Spleen (tissue), 11 donors: ENCODE data around the gene CACNB2. TPM values are rescaled to one million over a fixed set of nuclear protein-coding genes. Genes with fewer than 3 reads are reported as not detected.

ENCODE experiments used
- DNase-seq: peaks from one replicate; pipeline ENCODE4 v3.0.0-alpha.2; 2020
- H3K27ac ChIP-seq, 8 donors: fragments of 200-600 bp; sonication (generic) in 7 of 8; 1 replicate in 4 of 8; 2 replicates in 4 of 8; pipeline versions ENCODE4 v1.5.0 to v1.8.0; 2016 to 2021; ENCODE audit warnings: inconsistent platforms in 4 of 8, mild to moderate bottlenecking in 4 of 8, moderate library complexity in 1 of 8
- H3K27me3 ChIP-seq, 7 donors: fragments of 200-600 bp; sonication (generic) in 6 of 7; replicated peaks in 1 of 7; 1 replicate in 4 of 7; 2 replicates in 3 of 7; pipeline versions ENCODE4 v1.5.0 to v1.8.0; 2016 to 2021; ENCODE audit warnings: inconsistent platforms in 3 of 7, mild to moderate bottlenecking in 1 of 7
- H3K36me3 ChIP-seq, 6 donors: fragments of 200-600 bp; sonication (generic) in 5 of 6; 1 replicate in 4 of 6; 2 replicates in 2 of 6; pipeline versions ENCODE4 v1.5.0 to v1.8.0; 2016 to 2021; ENCODE audit warnings: inconsistent platforms in 2 of 6
- H3K4me1 ChIP-seq, 6 donors: fragments of 200-600 bp; sonication (generic) in 5 of 6; 1 replicate in 3 of 6; 2 replicates in 3 of 6; pipeline versions ENCODE4 v1.5.0 to v1.8.0; 2016 to 2021; ENCODE audit warnings: inconsistent platforms in 3 of 6
- H3K4me3 ChIP-seq, 8 donors: fragments of 200-600 bp; sonication (generic) in 7 of 8; 1 replicate in 4 of 8; 2 replicates in 4 of 8; pipeline versions ENCODE4 v1.5.0 to v1.8.0; 2016 to 2021; ENCODE audit warnings: inconsistent platforms in 4 of 8, mild to moderate bottlenecking in 4 of 8, moderate library complexity in 2 of 8
- H3K9me3 ChIP-seq, 8 donors: fragments of 200-600 bp; sonication (generic) in 7 of 8; 1 replicate in 4 of 8; 2 replicates in 4 of 8; pipeline versions ENCODE4 v1.5.0 to v1.8.0; 2016 to 2021; ENCODE audit warnings: inconsistent platforms in 4 of 8
- CTCF ChIP-seq, 11 experiments: fragments of 200-600 bp in 7 of 11; fragments of 450-650 bp in 4 of 11; sonication (generic) in 4 of 11; IDR thresholded peaks in 8 of 11; conservative IDR thresholded peaks in 3 of 11; 1 replicate in 7 of 11; 2 replicates in 4 of 11; pipeline versions ENCODE4 v1.4.0 to v1.8.0; 2016 to 2021; ENCODE audit warnings: antibody characterized with exemption in 11 of 11, inconsistent platforms in 4 of 11, mild to moderate bottlenecking in 1 of 11
- POLR2A ChIP-seq, 3 donors: fragments of 450-650 bp; IDR thresholded peaks; one replicate each; pipeline ENCODE4 v1.5.1; 2017; ENCODE audit warnings: antibody characterized with exemption in 3 of 3, mild to moderate bottlenecking in 1 of 3
- POLR2AphosphoS5 ChIP-seq, 3 donors: sonication (generic); formaldehyde crosslinking; IDR thresholded peaks; one replicate each; pipeline ENCODE4 v1.5.1; 2017; ENCODE audit warnings: antibody characterized with exemption in 3 of 3
- WGBS, 5 donors: extraction: QIAGEN DNeasy Blood & Tissue Kit in 3 of 5; methylation state at CpG; one replicate each; pipeline versions ENCODE4 v1.1.5 to v1.1.7; 2013 to 2018; 5-methylcytosine and 5-hydroxymethylcytosine counted together
- intact Hi-C: fragments of 100-400 bp; cut with DNase I; formaldehyde crosslinking; loops from one replicate; pipeline ENCODE4 v1.15.0; 2023; ENCODE audit warnings: low total_unique reads
- polyA plus RNA-seq, 3 donors: library from polyadenylated mRNA; stranded (reverse); fragments of 200-250 nt; gene quantifications; one replicate each; pipeline ENCODE4 v1.2.1, GENCODE V29; 2013
- total RNA-seq, 7 donors: library from RNA; depleted of rRNA in 3 of 7; stranded (reverse); fragments of >200 nt in 3 of 7; fragmentation: NEBNext Ultra II Directional in 4 of 7; extraction: Animal tissue kit (Norgen Biotek cat#: 25700) in 4 of 7; gene quantifications; one replicate each; pipeline versions ENCODE4 v1.1.0 to v1.2.1, GENCODE V29; 2016 to 2021
- donor health status: healthy with polysubstance abuse.
- donor health status: DM: no; HTN: no; CAD: no; lungs with moderate emphysema.
- donor health status: DM: no; HTN: no; CAD: no.
- donor health status: Bipolar disorder and iron deficiency.
- donor health status: healthy.
- donor health status: DM: no; HTN: no; CAD: no.
- donor health status: DM: yes; HTN: yes; CAD: no.

The CACNB2 gene
- total and polyA plus RNA-seq, 10 donors, result 0.17 to 0.79 (median 0.44) TPM; not detected in 1

- intact Hi-C loops, result no loop called here
- Histone ChIP-seq H3K9me3 (no peaks in the 10 kb centered on the region), H3K27ac (no peak overlapping the region), H3K4me3 (no peak overlapping the region), H3K36me3 (no peaks in the 10 kb centered on the region), H3K4me1 (no peaks in the 10 kb centered on the region), H3K27me3 (no peaks in the 10 kb centered on the region)
- TF ChIP-seq CTCF (IDR thresholded peaks at IDR 0.05 in 8 of 11, conservative IDR thresholded peaks at IDR 0.05 in 3 of 11) (no peak), POLR2A (IDR thresholded peaks at IDR 0.05) (no peak), POLR2AphosphoS5 (IDR thresholded peaks at IDR 0.05) (no peak)
- no peak for DNase-seq
- whole genome bisulfite sequencing, 5 donors, result 13 to 33% (median 25%) methylated on average over 2 of the region's 2 CpGs
Measured at GRCh38 chr10:18209241-18209640, 69.0 kb downstream of the CACNB2 start.

DNA sequence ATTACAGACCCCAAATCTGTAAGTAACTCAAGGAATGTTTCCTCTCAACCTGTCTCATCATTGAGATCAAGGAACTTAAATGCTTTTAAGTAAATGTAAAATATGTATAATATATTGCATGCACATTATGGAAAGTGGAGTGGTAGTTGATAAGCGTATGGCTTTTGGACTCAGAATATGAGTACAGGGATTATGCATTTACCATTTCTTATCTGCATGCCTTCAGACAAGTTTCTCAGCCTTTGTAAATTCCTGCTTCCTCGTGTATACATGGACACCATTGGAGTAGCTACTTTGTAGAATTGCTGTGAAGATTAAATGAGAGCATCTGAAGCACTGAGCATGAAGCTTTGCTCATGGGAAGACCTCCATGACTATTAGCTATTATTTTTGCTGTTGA, 70.5 kb downstream of the CACNB2 start:
- no peak for DNase-seq
- WGBS, 5 donors, result 32 to 74% (median 38%) methylated on average over 2 of the region's 2 CpGs
- Histone ChIP-seq H3K4me3 (no peak overlapping the region), H3K27me3 (no peaks in the 10 kb centered on the region), H3K36me3 (no peaks in the 10 kb centered on the region), H3K4me1 (no peaks in the 10 kb centered on the region), H3K27ac (no peak overlapping the region), H3K9me3 (no peaks in the 10 kb centered on the region)
- TF ChIP-seq POLR2AphosphoS5 (IDR thresholded peaks at IDR 0.05), result no peak
- TF ChIP-seq POLR2A (IDR thresholded peaks at IDR 0.05), result no peak
- TF ChIP-seq CTCF (IDR thresholded peaks at IDR 0.05 in 8 of 11, conservative IDR thresholded peaks at IDR 0.05 in 3 of 11), result no peak
- intact Hi-C loops, result loop anchor here (10.0 kb wide), 1 partner anchor 606 kb away; no protein-coding TSS in a partner anchor

GRCh38 chr10:18211862-18212261, 71.6 kb downstream of the CACNB2 start:
- Histone ChIP-seq H3K4me1 (no peaks in the 10 kb centered on the region), H3K4me3 (no peak overlapping the region), H3K27ac (no peak overlapping the region), H3K27me3 (no peaks in the 10 kb centered on the region), H3K36me3 (no peaks in the 10 kb centered on the region), H3K9me3 (no peaks in the 10 kb centered on the region)
- no peak for DNase-seq
- TF ChIP-seq POLR2AphosphoS5 (IDR thresholded peaks at IDR 0.05) (no peak), POLR2A (IDR thresholded peaks at IDR 0.05) (no peak), CTCF (IDR thresholded peaks at IDR 0.05 in 8 of 11, conservative IDR thresholded peaks at IDR 0.05 in 3 of 11) (no peak)
- intact Hi-C loops, result loop anchor here (10.0 kb wide), 1 partner anchor 607 kb away; no protein-coding TSS in a partner anchor
- WGBS, 5 donors, result 72 to 79% (median 75%) methylated on average over 4 of the region's 4 CpGs

- H3K36me3 ChIP-seq, result no peaks in the 10 kb centered on the region
- H3K4me3 ChIP-seq, result no peak overlapping the region
- DNase-seq, result no peak
- no peak overlapping the region for H3K27ac ChIP-seq
- no peaks in the 10 kb centered on the region for H3K9me3 ChIP-seq
- H3K27me3 ChIP-seq, result no peaks in the 10 kb centered on the region
- 57 to 85% (median 71%) methylated on average over 4 of the region's 4 CpGs for WGBS, 5 donors
- intact Hi-C loops, result loop anchor here (10.0 kb wide), 1 partner anchor 608 kb away; no protein-coding TSS in a partner anchor
- no peak for TF ChIP-seq POLR2A (IDR thresholded peaks at IDR 0.05)
- TF ChIP-seq POLR2AphosphoS5 (IDR thresholded peaks at IDR 0.05), result no peak
- no peak for TF ChIP-seq CTCF (IDR thresholded peaks at IDR 0.05 in 8 of 11, conservative IDR thresholded peaks at IDR 0.05 in 3 of 11)
- no peaks in the 10 kb centered on the region for H3K4me1 ChIP-seq
Measured at GRCh38 chr10:18213271-18213670, 73.0 kb downstream of the CACNB2 start.
